ENCODE measurements around the gene RABGGTA. TPM values are rescaled to one million over a fixed set of nuclear protein-coding genes. Genes with fewer than 3 reads are reported as not detected.
A peak's percentile ranks its signal among the peaks of the same experiment; 100 is the strongest.

The RABGGTA gene
- total RNA-seq (2014; rRNA removed; shearing (Covaris generic); ENCODE audit: low replicate concordance), result 1.7 and 2.6 TPM in 2 replicates

GRCh38 chr14:24271134-24271833, at the start of gene RABGGTA:
Gene RABGGTA, minus strand, starts transcription at chr14:24271597. Its CDS starts 482 bp downstream, at chr14:24271115.
- Histone ChIP-seq H3K9me3 (no peaks in the 10 kb centered on the region), H3K36me3 (no peaks in the 10 kb centered on the region), H3K27me3 (no peaks in the 10 kb centered on the region), H3K4me3 (peak within 1 kb of the TSS; percentile 90)
- DNase-seq, result peak; percentile 76

GRCh38 chr14:24317141-24317928, 45.9 kb upstream of the RABGGTA start:
- Histone ChIP-seq H3K9me3 (no peaks in the 10 kb centered on the region), H3K27me3 (no peaks in the 10 kb centered on the region), H3K4me3 (no peak overlapping the region), H3K36me3 (no peaks in the 10 kb centered on the region)
- peak; percentile 23 for DNase-seq

GRCh38 chr14:24316597-24316950, 45.2 kb upstream of the RABGGTA start:
- no peak overlapping the region for H3K4me3 ChIP-seq
- no peaks in the 10 kb centered on the region for H3K27me3 ChIP-seq
- no peaks in the 10 kb centered on the region for H3K36me3 ChIP-seq
- DNase-seq, result no peak
- no peaks in the 10 kb centered on the region for H3K9me3 ChIP-seq

- Histone ChIP-seq H3K36me3 (no peaks in the 10 kb centered on the region), H3K9me3 (no peaks in the 10 kb centered on the region), H3K4me3 (no peak overlapping the region), H3K27me3 (no peaks in the 10 kb centered on the region)
- DNase-seq, result no peak
Measured at GRCh38 chr14:24315807-24316596, 44.6 kb upstream of the RABGGTA start.

GRCh38 chr14:24315243-24315806, 43.9 kb upstream of the RABGGTA start:
- DNase-seq, result no peak
- no peaks in the 10 kb centered on the region for H3K36me3 ChIP-seq
- no peaks in the 10 kb centered on the region for H3K27me3 ChIP-seq
- no peaks in the 10 kb centered on the region for H3K9me3 ChIP-seq
- no peak overlapping the region for H3K4me3 ChIP-seq

- H3K9me3 ChIP-seq, result no peaks in the 10 kb centered on the region
- no peaks in the 10 kb centered on the region for H3K27me3 ChIP-seq
- H3K4me3 ChIP-seq, result no peak overlapping the region
- no peak for DNase-seq
- no peaks in the 10 kb centered on the region for H3K36me3 ChIP-seq
Measured at GRCh38 chr14:24314377-24315193, 43.2 kb upstream of the RABGGTA start.

GRCh38 chr14:24313913-24314312, 42.5 kb upstream of the RABGGTA start:
- no peak for DNase-seq
- H3K36me3 ChIP-seq, result peaks cover under 1% of the 10 kb centered on the region; the same call in 1 of the 2 replicates

GRCh38 chr14:24312736-24313507, 41.5 kb upstream of the RABGGTA start:
- H3K27me3 ChIP-seq, result no peaks in the 10 kb centered on the region
- H3K9me3 ChIP-seq, result no peaks in the 10 kb centered on the region
- DNase-seq, result no peak
- no peak overlapping the region for H3K4me3 ChIP-seq
- peaks cover 2% of the 10 kb centered on the region; the same call in 1 of the 2 replicates for H3K36me3 ChIP-seq

More at GRCh38 chr14:24313913-24314312, 42.5 kb upstream of the RABGGTA start:
- H3K4me3 ChIP-seq, result no peak overlapping the region
- no peaks in the 10 kb centered on the region for H3K9me3 ChIP-seq
- no peaks in the 10 kb centered on the region for H3K27me3 ChIP-seq

GRCh38 chr14:24311837-24312615, 40.6 kb upstream of the RABGGTA start:
- DNase-seq, result no peak
- no peaks in the 10 kb centered on the region for H3K27me3 ChIP-seq
- no peak overlapping the region for H3K4me3 ChIP-seq
- H3K9me3 ChIP-seq, result no peaks in the 10 kb centered on the region
- peaks cover 2% of the 10 kb centered on the region; the same call in 1 of the 2 replicates for H3K36me3 ChIP-seq

- no peaks in the 10 kb centered on the region for H3K27me3 ChIP-seq
- peaks cover 2% of the 10 kb centered on the region; the same call in 1 of the 2 replicates for H3K36me3 ChIP-seq
- H3K4me3 ChIP-seq, result no peak within 1 kb of the TSS
- DNase-seq, result no peak
- H3K9me3 ChIP-seq, result no peaks in the 10 kb centered on the region
Measured at GRCh38 chr14:24310646-24311604, 39.5 kb upstream of the RABGGTA start, which contains the start of gene LTB4R. Gene LTB4R, plus strand, starts transcription at chr14:24311502. Its CDS starts 4,150 bp downstream, at chr14:24315652.

GRCh38 chr14:24310265-24310645, 38.9 kb upstream of the RABGGTA start:
- Histone ChIP-seq H3K27me3 (no peaks in the 10 kb centered on the region), H3K9me3 (no peaks in the 10 kb centered on the region), H3K36me3 (peaks cover 2% of the 10 kb centered on the region; the same call in 1 of the 2 replicates), H3K4me3 (no peak overlapping the region)
- no peak for DNase-seq

GRCh38 chr14:24309538-24310264, 38.3 kb upstream of the RABGGTA start, which contains the start of gene LTB4R2:
Gene LTB4R2, plus strand, starts transcription at chr14:24310140. Its CDS starts 525 bp downstream, at chr14:24310665.
- DNase-seq, result no peak
- no peaks in the 10 kb centered on the region for H3K27me3 ChIP-seq
- no peak within 1 kb of the TSS for H3K4me3 ChIP-seq
- no peaks in the 10 kb centered on the region for H3K9me3 ChIP-seq
- H3K36me3 ChIP-seq, result peaks cover 2% of the 10 kb centered on the region; the same call in 1 of the 2 replicates

All from MG63 (cell line).